Activated T-cell treated with anti-CD3 and anti-CD28 coated beads, Interleukin-2, amount 50 U/mL, for 72 hours (primary cell): Measurements from ENCODE around the gene ZNF865. TPM values are rescaled to one million over a fixed set of nuclear protein-coding genes. Genes with fewer than 3 reads are reported as not detected.

ENCODE experiments used
- ATAC-seq, 2 donors: fragments of 150-1000 bp; cut with Tn5 transposase; replicated peaks in 1 of 2; 2 replicates each; pipeline ENCODE4 v1.10.0; 2021; ENCODE audit warnings: moderate library complexity in 2 of 2, mild to moderate bottlenecking in 1 of 2
- DNase-seq, 2 donors: peaks; one replicate each; pipeline ENCODE4 v3.0.0; 2021 to 2022; ENCODE audit warnings: mixed read lengths in 1 of 2
- H3K27ac Mint-ChIP-seq: one replicate; pipeline ENCODE4 v1.8.0; 2022; ENCODE audit warnings: mild to moderate bottlenecking, moderate library complexity, mixed read lengths
- H3K27me3 Mint-ChIP-seq: one replicate; pipeline ENCODE4 v1.8.0; 2022; ENCODE audit warnings: low read depth, mixed read lengths
- H3K36me3 Mint-ChIP-seq, 2 donors: one replicate each; pipeline ENCODE4 v1.8.0; 2022; ENCODE audit warnings: mixed read lengths in 2 of 2, mild to moderate bottlenecking in 1 of 2; ENCODE audit not compliant: insufficient read depth in 2 of 2
- H3K4me1 Mint-ChIP-seq: one replicate; pipeline ENCODE4 v1.8.0; 2022; ENCODE audit warnings: low read depth, mixed read lengths
- H3K4me3 Mint-ChIP-seq, 2 donors: one replicate each; pipeline ENCODE4 v1.8.0; 2022; ENCODE audit warnings: mild to moderate bottlenecking in 2 of 2, mixed read lengths in 2 of 2, moderate library complexity in 2 of 2
- H3K9me3 Mint-ChIP-seq, 2 donors: one replicate each; pipeline ENCODE4 v1.8.0; 2022; ENCODE audit warnings: mixed read lengths in 2 of 2
- total RNA-seq, 2 donors: library from RNA; stranded (reverse); gene quantifications; one replicate each; pipeline ENCODE4 v1.2.3, GENCODE V29; 2022

Gene ZNF865
- total RNA-seq, 2 donors from 2014 or later, result 12.9 to 13.2 TPM

- no peak for ATAC-seq
- Mint-ChIP-seq H3K9me3 (no peaks in the 10 kb centered on the region), H3K36me3 (peaks cover 9 to 13% of the 10 kb centered on the region in 2 donors), H3K27me3 (no peaks in the 10 kb centered on the region), H3K27ac (no peak overlapping the region), H3K4me1 (peaks cover 55% of the 10 kb centered on the region), H3K4me3 (peak overlapping the region in 1 of 2 donors; percentile 89)
- DNase-seq, result no peak
Measured at GRCh38 chr19:55602104-55603001, 3.1 kb upstream of the ZNF865 start.

- no peaks in the 10 kb centered on the region for H3K9me3 Mint-ChIP-seq
- no peak overlapping the region for H3K27ac Mint-ChIP-seq
- peaks cover 11 to 13% of the 10 kb centered on the region in 2 donors for H3K36me3 Mint-ChIP-seq
- H3K27me3 Mint-ChIP-seq, result no peaks in the 10 kb centered on the region
- peaks cover 60% of the 10 kb centered on the region for H3K4me1 Mint-ChIP-seq
- peak overlapping the region; percentile 50 to 86 for H3K4me3 Mint-ChIP-seq
- ATAC-seq (no peak), DNase-seq (no peak)
Measured at GRCh38 chr19:55603115-55603514, 2.3 kb upstream of the ZNF865 start.

- peak overlapping the region; percentile 50 to 86 for H3K4me3 Mint-ChIP-seq
- no peaks in the 10 kb centered on the region for H3K9me3 Mint-ChIP-seq
- ATAC-seq, result no peak
- H3K36me3 Mint-ChIP-seq, result peaks cover 11 to 16% of the 10 kb centered on the region in 2 donors
- H3K27me3 Mint-ChIP-seq, result no peaks in the 10 kb centered on the region
- H3K27ac Mint-ChIP-seq, result no peak overlapping the region
- no peak for DNase-seq
- H3K4me1 Mint-ChIP-seq, result peaks cover 55% of the 10 kb centered on the region
Measured at GRCh38 chr19:55603581-55604292, 1.7 kb upstream of the ZNF865 start.

- Mint-ChIP-seq H3K9me3 (no peaks in the 10 kb centered on the region), H3K4me3 (peak overlapping the region; percentile 86), H3K36me3 (peaks cover 14 to 16% of the 10 kb centered on the region in 2 donors), H3K4me1 (peaks cover 51% of the 10 kb centered on the region), H3K27ac (peak overlapping the region; percentile 79), H3K27me3 (no peaks in the 10 kb centered on the region)
- ATAC-seq (peak; percentile 82 to 85), DNase-seq (peak; percentile 99 to 100)
Measured at GRCh38 chr19:55605207-55605636, 225 bp upstream of the ZNF865 start.

- no peak for ATAC-seq
- Mint-ChIP-seq H3K36me3 (peaks cover 14 to 16% of the 10 kb centered on the region in 2 donors), H3K4me3 (peak overlapping the region; percentile 96), H3K27ac (peak overlapping the region; percentile 92), H3K4me1 (peaks cover 50% of the 10 kb centered on the region), H3K27me3 (no peaks in the 10 kb centered on the region), H3K9me3 (no peaks in the 10 kb centered on the region)
- no peak for DNase-seq
Measured at GRCh38 chr19:55606471-55606787, 982 bp downstream of the ZNF865 start.

GRCh38 chr19:55606817-55607216, 1.4 kb downstream of the ZNF865 start:
- ATAC-seq, result no peak
- Mint-ChIP-seq H3K27me3 (no peaks in the 10 kb centered on the region), H3K27ac (peak overlapping the region; percentile 92), H3K4me3 (peak overlapping the region; percentile 96), H3K4me1 (peaks cover 50% of the 10 kb centered on the region), H3K36me3 (peaks cover 14 to 16% of the 10 kb centered on the region in 2 donors), H3K9me3 (no peaks in the 10 kb centered on the region)
- no peak for DNase-seq

GRCh38 chr19:55609326-55609725, 3.9 kb downstream of the ZNF865 start:
- DNase-seq, result no peak
- peaks cover 42% of the 10 kb centered on the region for H3K4me1 Mint-ChIP-seq
- H3K4me3 Mint-ChIP-seq, result no peak overlapping the region
- no peaks in the 10 kb centered on the region for H3K9me3 Mint-ChIP-seq
- ATAC-seq, result no peak
- no peak overlapping the region for H3K27ac Mint-ChIP-seq
- H3K27me3 Mint-ChIP-seq, result no peaks in the 10 kb centered on the region
- peaks cover 15 to 16% of the 10 kb centered on the region in 2 donors for H3K36me3 Mint-ChIP-seq

- DNase-seq, result no peak
- Mint-ChIP-seq H3K27me3 (no peaks in the 10 kb centered on the region), H3K36me3 (peaks cover 10 to 12% of the 10 kb centered on the region in 2 donors), H3K27ac (peak overlapping the region; percentile 9), H3K4me1 (peaks cover 28% of the 10 kb centered on the region), H3K9me3 (no peaks in the 10 kb centered on the region), H3K4me3 (no peak overlapping the region)
- ATAC-seq, result no peak
Measured at GRCh38 chr19:55611300-55611982, 6.0 kb downstream of the ZNF865 start.

GRCh38 chr19:55611983-55612645, 6.7 kb downstream of the ZNF865 start:
- no peaks in the 10 kb centered on the region for H3K9me3 Mint-ChIP-seq
- H3K27ac Mint-ChIP-seq, result peak overlapping the region; percentile 89
- no peak overlapping the region for H3K4me3 Mint-ChIP-seq
- H3K36me3 Mint-ChIP-seq, result peaks cover 6 to 12% of the 10 kb centered on the region in 2 donors
- no peak for ATAC-seq
- DNase-seq, result no peak
- peaks cover 21% of the 10 kb centered on the region for H3K4me1 Mint-ChIP-seq
- H3K27me3 Mint-ChIP-seq, result no peaks in the 10 kb centered on the region

GRCh38 chr19:55613396-55613795, 7.9 kb downstream of the ZNF865 start:
- H3K36me3 Mint-ChIP-seq, result peaks cover 8 to 9% of the 10 kb centered on the region in 2 donors
- ATAC-seq (no peak), DNase-seq (no peak)
- H3K4me3 Mint-ChIP-seq, result no peak overlapping the region
- H3K27me3 Mint-ChIP-seq, result no peaks in the 10 kb centered on the region
- peaks cover 10% of the 10 kb centered on the region for H3K4me1 Mint-ChIP-seq
- H3K27ac Mint-ChIP-seq, result no peak overlapping the region
- no peaks in the 10 kb centered on the region for H3K9me3 Mint-ChIP-seq

GRCh38 chr19:55613930-55614710, 8.7 kb downstream of the ZNF865 start:
- H3K9me3 Mint-ChIP-seq, result no peaks in the 10 kb centered on the region
- H3K27me3 Mint-ChIP-seq, result no peaks in the 10 kb centered on the region
- DNase-seq, result no peak
- peaks cover 8 to 9% of the 10 kb centered on the region in 2 donors for H3K36me3 Mint-ChIP-seq
- H3K27ac Mint-ChIP-seq, result no peak overlapping the region
- peaks cover 10% of the 10 kb centered on the region for H3K4me1 Mint-ChIP-seq
- no peak for ATAC-seq
- no peak overlapping the region for H3K4me3 Mint-ChIP-seq
